H1 (cell line): ENCODE measurements around the gene PIGC. TPM values are rescaled to one million over a fixed set of nuclear protein-coding genes. Genes with fewer than 3 reads are reported as not detected.

Source experiments
- CTCF ChIA-PET: fragments of 300-600 bp; sonication (Branson Sonifier 250); formaldehyde crosslinking; loops from one replicate; lab custom pipeline; 2021; ENCODE audit not compliant: partially characterized antibody; lab: Charles Lee
- POLR2A ChIA-PET: fragments of 300-600 bp; sonication (Branson Sonifier 250); formaldehyde crosslinking; loops from one replicate; lab custom pipeline; 2021; ENCODE audit warnings: inconsistent platforms; ENCODE audit not compliant: partially characterized antibody; lab: Charles Lee
- DNase-seq, 2 experiments: peaks; one replicate each; pipeline versions ENCODE4 v3.0.0 to v3.0.0-alpha.2; 2010 to 2022; ENCODE audit warnings: low spot score in 2 of 2, low read depth in 1 of 2, mixed read lengths in 1 of 2
- FAIRE-seq: peaks from 2 replicates; lab custom pipeline; 2011; peaks lifted over from hg19 to GRCh38; lab: Jason Lieb, UNC
- H2AFZ ChIP-seq: 2 replicates; pipeline ENCODE4 v1.8.1; 2012; ENCODE audit warnings: low read length, inconsistent platforms
- H2AK5ac ChIP-seq: 2 replicates; pipeline ENCODE4 v1.6.1; 2013; ENCODE audit warnings: low read depth, low read length
- H2BK120ac ChIP-seq: replicated peaks from 2 replicates; pipeline ENCODE3; 2013; ENCODE audit warnings: low read depth, low read length, inconsistent platforms
- H2BK12ac ChIP-seq: 2 replicates; pipeline ENCODE4 v1.6.1; 2013; ENCODE audit warnings: low read depth, low read length
- H2BK15ac ChIP-seq: 2 replicates; pipeline ENCODE4 v1.6.1; 2013; ENCODE audit warnings: low read length
- H2BK20ac ChIP-seq: 2 replicates; pipeline ENCODE4 v1.6.1; 2013; ENCODE audit warnings: low read length
- H2BK5ac ChIP-seq: 2 replicates; pipeline ENCODE4 v1.6.1; 2013; ENCODE audit warnings: low read depth, low read length
- H3K14ac ChIP-seq: 2 replicates; pipeline ENCODE4 v1.6.1; 2013; ENCODE audit warnings: inconsistent platforms; ENCODE audit not compliant: insufficient read length
- H3K18ac ChIP-seq: 2 replicates; pipeline ENCODE4 v1.6.1; 2013; ENCODE audit warnings: low read length; ENCODE audit errors: extremely low read depth
- H3K23ac ChIP-seq: 2 replicates; pipeline ENCODE4 v1.6.1; 2013; ENCODE audit warnings: inconsistent platforms; ENCODE audit not compliant: insufficient read length
- H3K23me2 ChIP-seq: 2 replicates; pipeline ENCODE4 v1.6.1; 2013; ENCODE audit warnings: low read depth, low read length
- H3K27ac ChIP-seq: 2 replicates; pipeline ENCODE4 v1.6.1; 2011; ENCODE audit warnings: low read depth, low read length, inconsistent platforms
- H3K27me3 ChIP-seq, 4 experiments: replicated peaks in 1 of 4; 1 replicate in 1 of 4; 2 replicates in 3 of 4; pipeline versions ENCODE4 v1.6.1 to v1.8.1; 2011 to 2013; ENCODE audit warnings: low read length in 3 of 4, mild to moderate bottlenecking in 3 of 4, inconsistent platforms in 2 of 4, mixed read lengths in 2 of 4, moderate library complexity in 1 of 4; ENCODE audit not compliant: control insufficient read depth in 3 of 4, insufficient read depth in 3 of 4; ENCODE audit errors: extremely low read depth in 1 of 4
- H3K36me3 ChIP-seq, 4 experiments: 2 replicates each; pipeline versions ENCODE4 v1.6.1 to v1.8.1; 2011 to 2013; ENCODE audit warnings: mild to moderate bottlenecking in 4 of 4, low read length in 3 of 4, moderate library complexity in 2 of 4, control low read depth in 1 of 4, inconsistent platforms in 1 of 4; ENCODE audit not compliant: insufficient read depth in 4 of 4, control insufficient read depth in 2 of 4
- H3K4ac ChIP-seq: replicated peaks from 2 replicates; pipeline ENCODE3; 2013; ENCODE audit warnings: low read length, low read depth, mixed read lengths, inconsistent platforms; ENCODE audit not compliant: insufficient read length
- H3K4me1 ChIP-seq, 4 experiments: replicated peaks in 1 of 4; 1 replicate in 1 of 4; 2 replicates in 3 of 4; pipeline versions ENCODE4 v1.6.1 to v1.8.1; 2011 to 2013; ENCODE audit warnings: low read length in 3 of 4, inconsistent platforms in 2 of 4, mixed read lengths in 1 of 4; ENCODE audit not compliant: insufficient read depth in 4 of 4, control insufficient read depth in 3 of 4
- H3K4me2 ChIP-seq, 2 experiments: 2 replicates each; pipeline versions ENCODE4 v1.6.1 to v1.8.1; 2011 to 2013; ENCODE audit warnings: low read depth in 2 of 2, low read length in 2 of 2, control low read depth in 1 of 2, inconsistent platforms in 1 of 2, mild to moderate bottlenecking in 1 of 2; ENCODE audit not compliant: insufficient read depth in 1 of 2
- H3K4me3 ChIP-seq, 4 experiments: fragments of 200-600, 300-600 bp in 1 of 4; sonication (generic), shearing (Covaris generic), sonication (Bioruptor Twin) in 1 of 4; 2 replicates each; pipeline versions ENCODE4 v1.5.1 to v1.8.1; 2011 to 2016; ENCODE audit warnings: low read length in 4 of 4, low read depth in 3 of 4, control low read depth in 2 of 4, inconsistent platforms in 2 of 4, mild to moderate bottlenecking in 2 of 4, mixed read lengths in 1 of 4, moderate library complexity in 1 of 4; ENCODE audit not compliant: insufficient read depth in 2 of 4; ENCODE audit errors: extremely low read depth in 1 of 4
- H3K56ac ChIP-seq: replicated peaks from 2 replicates; pipeline ENCODE3; 2013; ENCODE audit warnings: low read depth, mild to moderate bottlenecking, mixed read lengths, low read length, inconsistent platforms; ENCODE audit not compliant: insufficient read length
- H3K79me1 ChIP-seq: 2 replicates; pipeline ENCODE4 v1.6.1; 2013; ENCODE audit warnings: low read depth, low read length, control low read depth
- H3K79me2 ChIP-seq, 2 experiments: 2 replicates each; pipeline versions ENCODE4 v1.6.1 to v1.8.1; 2012 to 2013; ENCODE audit warnings: low read length in 2 of 2, mild to moderate bottlenecking in 2 of 2, inconsistent platforms in 1 of 2; ENCODE audit not compliant: insufficient read depth in 2 of 2, control insufficient read depth in 1 of 2
- H3K9ac ChIP-seq, 4 experiments: replicated peaks in 1 of 4; 1 replicate in 1 of 4; 2 replicates in 3 of 4; pipeline versions ENCODE4 v1.6.1 to v1.8.1; 2011 to 2013; ENCODE audit warnings: low read depth in 3 of 4, low read length in 3 of 4, control low read depth in 2 of 4, mild to moderate bottlenecking in 2 of 4, moderate library complexity in 2 of 4, inconsistent platforms in 1 of 4; ENCODE audit errors: extremely low read depth in 1 of 4
- H3K9me3 ChIP-seq, 2 experiments: 2 replicates each; pipeline versions ENCODE4 v1.6.1 to v1.8.1; 2012 to 2013; ENCODE audit warnings: mild to moderate bottlenecking in 2 of 2, moderate library complexity in 2 of 2, control low read depth in 1 of 2, inconsistent platforms in 1 of 2, low read depth in 1 of 2, low read length in 1 of 2, mixed read lengths in 1 of 2; ENCODE audit not compliant: insufficient read depth in 2 of 2
- H4K20me1 ChIP-seq, 2 experiments: replicated peaks in 1 of 2; 2 replicates each; pipeline versions ENCODE3 to v1.8.1; 2011 to 2013; ENCODE audit warnings: inconsistent platforms in 2 of 2, low read length in 2 of 2, mild to moderate bottlenecking in 1 of 2; ENCODE audit not compliant: insufficient read depth in 2 of 2, control insufficient read depth in 1 of 2
- H4K5ac ChIP-seq: 2 replicates; pipeline ENCODE4 v1.6.1; 2013; ENCODE audit warnings: low read length, low read depth, mixed read lengths, inconsistent platforms; ENCODE audit not compliant: insufficient read length
- H4K8ac ChIP-seq: 2 replicates; pipeline ENCODE4 v1.8.0; 2013; ENCODE audit warnings: mild to moderate bottlenecking, moderate library complexity, low read length, inconsistent platforms; ENCODE audit not compliant: insufficient read depth; ENCODE audit errors: extremely low read depth
- H4K91ac ChIP-seq: replicated peaks from 2 replicates; pipeline ENCODE3; 2013; ENCODE audit warnings: low read length, mixed read lengths, inconsistent platforms; ENCODE audit not compliant: insufficient read length
- ASH2L ChIP-seq: fragments of 200-600, 300-600 bp; sonication (generic); IDR thresholded peaks from one replicate; pipeline ENCODE4 v1.7.1; 2017; ENCODE audit warnings: low read length
- BACH1 ChIP-seq: IDR thresholded peaks from 2 replicates; pipeline ENCODE4 v1.6.1; 2012; ENCODE audit warnings: low read length, improper control_type of control experiment
- BRCA1 ChIP-seq: IDR thresholded peaks from 2 replicates; pipeline ENCODE4 v1.6.1; 2012; ENCODE audit warnings: low read depth, low read length, improper control_type of control experiment
- CTBP2 ChIP-seq: IDR thresholded peaks from 2 replicates; pipeline ENCODE4 v1.7.0; 2011; ENCODE audit warnings: borderline replicate concordance, mild to moderate bottlenecking, moderate library complexity, mixed read lengths, low read length; ENCODE audit not compliant: insufficient read depth, insufficient read length
- HDAC2 ChIP-seq, 2 experiments: fragments of 300-600 bp in 1 of 2; sonication (generic) in 1 of 2; IDR thresholded peaks; 2 replicates each; pipeline ENCODE4 v1.6.1; 2011 to 2012; ENCODE audit warnings: low read depth in 2 of 2, low read length in 2 of 2, mild to moderate bottlenecking in 2 of 2, moderate library complexity in 2 of 2, borderline replicate concordance in 1 of 2, inconsistent platforms in 1 of 2
- HDAC6 ChIP-seq: IDR thresholded peaks from one replicate; pipeline ENCODE4 v1.7.1; 2012; ENCODE audit warnings: low read depth, mild to moderate bottlenecking, inconsistent platforms, low read length, moderate library complexity
- POLR2A ChIP-seq, 2 experiments: IDR thresholded peaks; 1 replicate in 1 of 2; 2 replicates in 1 of 2; pipeline ENCODE4 v1.6.1; 2011; ENCODE audit warnings: low read depth in 2 of 2, low read length in 2 of 2, mild to moderate bottlenecking in 2 of 2; ENCODE audit errors: control extremely low read depth in 1 of 2
- SIRT6 ChIP-seq: IDR thresholded peaks from one replicate; pipeline ENCODE4 v1.7.1; 2012; ENCODE audit warnings: low read length, inconsistent platforms
- SIX5 ChIP-seq: IDR thresholded peaks from 2 replicates; pipeline ENCODE4 v1.6.1; 2011; ENCODE audit warnings: mild to moderate bottlenecking, low read depth, low read length
- TAF7 ChIP-seq: optimal IDR thresholded peaks from 2 replicates; pipeline ENCODE3; 2011; ENCODE audit warnings: low read depth, mild to moderate bottlenecking, inconsistent platforms, low read length, moderate library complexity, borderline replicate concordance
- TBP ChIP-seq: IDR thresholded peaks from 2 replicates; pipeline ENCODE4 v1.6.1; 2011; ENCODE audit warnings: low read depth, low read length, improper control_type of control experiment
- TEAD4 ChIP-seq: IDR thresholded peaks from 2 replicates; pipeline ENCODE4 v1.6.1; 2012; ENCODE audit warnings: low read depth, low read length, inconsistent platforms, mixed read lengths
- WGBS, 2 experiments: shearing (Covaris generic) in 1 of 2; methylation state at CpG; one replicate each; pipeline versions ENCODE4 v1.1.6 to v1.1.7; 2013 to 2015; ENCODE audit warnings: low lambda C conversion rate in 2 of 2, mixed read lengths in 2 of 2, inconsistent platforms in 1 of 2, low coverage in 1 of 2, missing lambda C conversion rate in 1 of 2; ENCODE audit not compliant: insufficient replicate concordance in 2 of 2, insufficient coverage in 1 of 2, insufficient read length in 1 of 2; ENCODE audit errors: extremely low coverage in 1 of 2, missing lambda C conversion rate in 1 of 2; 5-methylcytosine and 5-hydroxymethylcytosine counted together
- polyA plus RNA-seq, 7 experiments: library from polyadenylated mRNA; depleted of rRNA in 3 of 7; stranded (reverse) in 5 of 7; unstranded in 2 of 7; fragments of >200 nt in 5 of 7; fragments of 200-250 nt in 2 of 7; gene quantifications; 1 replicate in 5 of 7; 2 replicates in 1 of 7; 4 replicates in 1 of 7; pipeline versions ENCODE4 v1.2.1 to v1.2.3, GENCODE V29; 2011 to 2013; ENCODE audit warnings: missing spikeins in 2 of 7, mixed read lengths in 2 of 7
- total RNA-seq: library from RNA; stranded (reverse); fragmentation: NEBNext Ultra II Directional; extraction: Animal tissue kit (Norgen Biotek cat#: 25700); gene quantifications from 2 replicates; pipeline ENCODE4 v1.2.1, GENCODE V29; 2021

The PIGC gene
- total and polyA plus RNA-seq, 2 of the 8 experiments (the other 6 are each of a cell fraction or from before 2014, with no cell fraction given), result 21.0 to 39.3 TPM

DNA sequence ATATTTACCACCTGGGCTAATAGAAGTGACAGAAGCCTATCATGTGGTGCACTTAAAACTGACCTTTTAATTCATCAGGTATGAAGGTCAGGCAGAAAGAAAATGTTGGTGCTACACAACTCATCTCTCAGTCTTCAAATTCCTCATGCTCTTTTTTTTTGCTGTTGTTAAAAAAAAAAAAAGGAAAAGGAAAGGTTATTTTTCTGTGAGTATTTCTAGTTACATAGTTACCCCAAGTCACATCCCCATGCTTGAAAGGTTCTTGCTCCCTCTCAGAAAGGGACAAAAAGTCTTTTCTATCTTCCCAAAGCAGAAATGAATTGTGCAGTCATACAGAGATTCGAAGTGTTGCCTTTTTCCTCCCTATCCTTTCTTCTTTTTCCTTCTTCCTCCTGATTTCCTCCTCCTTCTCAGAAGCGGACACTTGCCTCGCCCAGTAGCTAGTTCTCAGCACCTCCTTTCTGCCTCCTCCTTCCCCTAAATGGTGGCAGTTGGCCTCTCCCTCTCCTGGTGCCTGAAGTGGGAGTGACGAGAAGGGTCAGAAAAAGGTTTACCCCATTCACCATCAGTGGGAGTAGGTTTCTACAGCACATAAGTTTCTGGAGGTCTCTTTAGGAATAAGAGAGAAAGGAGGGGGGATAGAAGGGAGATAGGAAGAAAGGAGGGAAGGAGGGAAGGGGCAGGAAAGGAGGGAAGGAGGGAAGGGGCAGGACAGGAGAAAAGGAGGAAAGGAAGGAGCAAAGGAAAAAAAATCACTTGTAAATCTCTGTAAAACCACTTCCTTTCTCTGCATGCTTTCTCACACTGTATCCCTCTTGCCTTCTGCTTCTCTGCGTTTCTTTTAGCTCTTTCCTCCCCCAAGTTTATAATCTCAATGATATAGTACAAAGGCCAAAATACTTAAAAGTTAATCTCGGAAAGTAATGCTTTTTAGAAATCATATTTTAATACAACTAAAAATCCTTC, 43.8 kb downstream of the PIGC start:
- no peak overlapping the region for H3K56ac ChIP-seq
- DNase-seq, result no peak
- H3K4me1 ChIP-seq, result peaks cover 4 to 6% (median 5%) of the 10 kb centered on the region in 4 experiments; a peak in 5 of 7 replicates
- H2BK12ac ChIP-seq, result no peak overlapping the region
- FAIRE-seq, result no peak
- H2AFZ ChIP-seq, result no peak overlapping the region
- H3K36me3 ChIP-seq, result no peaks in the 10 kb centered on the region
- H3K27me3 ChIP-seq, result no peaks in the 10 kb centered on the region
- H2AK5ac ChIP-seq, result no peak overlapping the region
- POLR2A ChIA-PET, result interaction anchor here (0.5 kb wide), 1 partner anchor 122 kb away, joined by 3 read pairs; no protein-coding TSS in a partner anchor
- H4K91ac ChIP-seq, result no peak overlapping the region
- H2BK5ac ChIP-seq, result no peak overlapping the region
- no peak overlapping the region for H3K18ac ChIP-seq
- H3K4ac ChIP-seq, result no peak overlapping the region
- H2BK15ac ChIP-seq, result no peak overlapping the region
- no peaks in the 10 kb centered on the region for H3K23me2 ChIP-seq
- no peak overlapping the region for H3K14ac ChIP-seq
- H3K4me3 ChIP-seq, result no peak overlapping the region
- no peaks in the 10 kb centered on the region for H3K9me3 ChIP-seq
- H4K20me1 ChIP-seq, result no peaks in the 10 kb centered on the region
- CTCF ChIA-PET, result interaction anchor here (0.7 to 4.2 kb wide), 48 partner anchors 8 to 600 kb away, joined by 3 to 32 read pairs (median 4); no protein-coding TSS in a partner anchor
- H3K27ac ChIP-seq, result no peak overlapping the region
- H3K79me1 ChIP-seq, result no peaks in the 10 kb centered on the region
- no peak overlapping the region for H3K4me2 ChIP-seq
- no peak overlapping the region for H2BK120ac ChIP-seq
- H3K23ac ChIP-seq, result no peak overlapping the region
- no peaks in the 10 kb centered on the region for H3K79me2 ChIP-seq
- 80% methylated on average over 5 of the region's 6 CpGs; no CpG with 5 or more reads in 1 of the 2 experiments for WGBS, 2 experiments
- no peak overlapping the region for H4K8ac ChIP-seq
- H4K5ac ChIP-seq, result no peak overlapping the region
- H2BK20ac ChIP-seq, result no peak overlapping the region
- H3K9ac ChIP-seq, result peak overlapping the region in 1 of 4 experiments; percentile 23; a peak in 1 of 7 replicates
- no peak for TF ChIP-seq TBP
- no peak for TF ChIP-seq TEAD4
- TF ChIP-seq HDAC6, result no peak
- no peak for TF ChIP-seq HDAC2 (IDR thresholded peaks at IDR 0.05; ENCODE audit: borderline replicate concordance in 1 of 2, low read depth in 2 of 2, low read length in 2 of 2)
- no peak for TF ChIP-seq SIRT6
- no peak for TF ChIP-seq TAF7
- no peak for TF ChIP-seq POLR2A (IDR thresholded peaks at IDR 0.05; ENCODE audit: control extremely low read depth in 1 of 2, low read depth in 2 of 2, low read length in 2 of 2)
- TF ChIP-seq BRCA1, result no peak
- TF ChIP-seq CTBP2, result no peak
- no peak for TF ChIP-seq ASH2L
- TF ChIP-seq SIX5, result no peak
- no peak for TF ChIP-seq BACH1
